Uterus (tissue), 2 donors: ENCODE results near the gene NOXA1.

Experiments
- POLR2A ChIP-seq, 2 donors: fragments of 450-650 bp; IDR thresholded peaks; one replicate each; pipeline ENCODE4 v1.6.1; 2016; ENCODE audit warnings: antibody characterized with exemption in 2 of 2, mild to moderate bottlenecking in 1 of 2, moderate library complexity in 1 of 2
- TF ChIP-seq, protein P1 (sequence below), 4 experiments: fragments of 200-600 bp in 2 of 4; fragments of 450-650 bp in 2 of 4; sonication (generic) in 2 of 4; IDR thresholded peaks; one replicate each; pipeline ENCODE4 v1.5.1; 2016 to 2019; ENCODE audit warnings: antibody characterized with exemption in 4 of 4, mild to moderate bottlenecking in 2 of 4, moderate library complexity in 1 of 4

DNA sequence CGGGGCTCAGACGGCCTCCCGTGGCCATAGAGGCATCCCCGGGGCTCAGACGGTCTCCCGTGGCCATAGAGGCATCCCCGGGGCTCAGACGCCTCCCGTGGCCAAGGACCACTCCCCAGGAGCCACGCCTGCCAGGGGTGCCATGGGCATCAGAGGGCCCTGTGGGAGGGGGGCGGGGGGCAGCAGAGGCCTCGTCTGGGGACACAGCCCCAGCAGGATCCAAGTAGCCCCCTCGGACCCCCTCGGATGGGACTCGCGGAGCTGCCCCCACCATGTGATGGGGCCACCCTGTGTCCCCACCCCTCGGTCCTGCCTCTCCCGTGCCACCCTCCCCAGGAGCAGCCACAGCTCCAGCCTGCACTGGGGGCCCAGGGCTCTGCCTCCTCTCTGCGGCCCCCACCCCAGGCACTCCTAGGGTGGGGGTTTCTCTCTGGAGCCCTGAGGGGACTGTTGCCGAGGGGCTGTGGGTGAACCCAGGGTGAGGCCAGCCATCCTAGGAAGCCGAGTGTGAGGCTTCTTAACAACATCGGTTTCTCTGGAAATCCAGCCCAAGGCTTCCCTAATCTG lies 15.5 kb downstream of the NOXA1 start:
- TF ChIP-seq, protein P1, sequence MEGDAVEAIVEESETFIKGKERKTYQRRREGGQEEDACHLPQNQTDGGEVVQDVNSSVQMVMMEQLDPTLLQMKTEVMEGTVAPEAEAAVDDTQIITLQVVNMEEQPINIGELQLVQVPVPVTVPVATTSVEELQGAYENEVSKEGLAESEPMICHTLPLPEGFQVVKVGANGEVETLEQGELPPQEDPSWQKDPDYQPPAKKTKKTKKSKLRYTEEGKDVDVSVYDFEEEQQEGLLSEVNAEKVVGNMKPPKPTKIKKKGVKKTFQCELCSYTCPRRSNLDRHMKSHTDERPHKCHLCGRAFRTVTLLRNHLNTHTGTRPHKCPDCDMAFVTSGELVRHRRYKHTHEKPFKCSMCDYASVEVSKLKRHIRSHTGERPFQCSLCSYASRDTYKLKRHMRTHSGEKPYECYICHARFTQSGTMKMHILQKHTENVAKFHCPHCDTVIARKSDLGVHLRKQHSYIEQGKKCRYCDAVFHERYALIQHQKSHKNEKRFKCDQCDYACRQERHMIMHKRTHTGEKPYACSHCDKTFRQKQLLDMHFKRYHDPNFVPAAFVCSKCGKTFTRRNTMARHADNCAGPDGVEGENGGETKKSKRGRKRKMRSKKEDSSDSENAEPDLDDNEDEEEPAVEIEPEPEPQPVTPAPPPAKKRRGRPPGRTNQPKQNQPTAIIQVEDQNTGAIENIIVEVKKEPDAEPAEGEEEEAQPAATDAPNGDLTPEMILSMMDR (IDR thresholded peaks at IDR 0.05), result no peak
- TF ChIP-seq POLR2A (IDR thresholded peaks at IDR 0.05), result no peak
